GM19025 (cell line): ENCODE measurements around the gene RASAL3.
"Not testable (repeated sequence)": the region's sequence is repeated elsewhere in the genome, so short reads cannot be mapped to it uniquely, and the experiment has no call there.

ENCODE experiments used
- ATAC-seq: cut with Tn5 transposase; IDR thresholded peaks from one replicate; pipeline ENCODE4 v1.9.1; 2021; ENCODE audit warnings: mild to moderate bottlenecking, low read depth, moderate library complexity; ENCODE audit not compliant: unreplicated experiment

Gene RASAL3

DNA sequence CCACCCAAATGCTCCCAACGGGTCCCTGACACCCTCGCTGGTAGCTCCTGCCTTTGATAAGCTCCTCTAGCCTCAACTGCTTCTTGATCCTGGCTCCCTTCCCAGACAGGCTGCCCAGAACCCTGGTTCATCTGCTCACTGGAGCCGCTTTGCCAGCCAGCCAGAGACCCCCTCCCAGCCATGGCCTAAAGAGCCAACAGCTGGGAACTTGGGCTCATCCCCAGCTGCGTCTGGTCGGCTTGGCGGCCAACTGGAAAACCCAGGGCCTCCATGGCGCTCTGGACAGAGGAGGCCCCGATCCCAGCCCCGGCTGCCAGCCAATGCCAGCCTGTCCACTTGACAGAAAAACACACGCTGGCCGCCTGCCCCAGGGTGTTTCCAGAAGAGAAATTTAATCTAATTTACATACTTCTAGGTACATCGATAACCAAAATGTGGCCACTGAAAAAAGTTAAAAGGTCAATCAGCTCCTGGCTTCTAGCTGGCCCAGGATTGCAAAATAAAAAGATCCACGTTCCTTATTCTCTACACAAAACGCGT, 42.6 kb downstream of the RASAL3 start:
- ATAC-seq, result no peak

DNA sequence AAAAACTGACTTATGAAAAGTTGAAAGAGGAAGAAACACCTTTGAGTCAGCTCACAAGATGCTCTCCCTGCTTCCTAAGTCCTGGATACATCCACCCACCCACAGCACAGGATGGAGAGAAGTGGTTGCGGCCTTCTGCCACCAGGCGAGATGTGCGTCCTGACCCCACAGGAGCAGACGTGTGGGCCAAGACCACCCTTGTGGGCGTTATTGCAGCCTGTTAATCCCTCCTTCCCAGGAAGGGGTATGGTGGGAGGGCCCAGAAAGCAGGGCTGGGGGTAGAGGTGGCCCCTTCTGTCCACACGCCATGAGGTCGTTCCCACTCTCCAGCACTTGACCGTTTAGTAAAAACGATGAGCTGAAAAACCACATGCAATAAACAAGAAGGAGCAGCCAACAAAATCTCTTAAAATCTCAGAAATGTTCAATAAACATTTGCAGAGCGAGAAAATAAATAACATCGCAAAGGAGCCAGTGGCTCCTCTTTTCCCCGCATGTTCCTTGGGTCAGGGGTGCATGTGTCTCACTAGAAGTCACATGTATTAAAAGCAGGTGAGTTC, 43.1 kb downstream of the RASAL3 start:
- ATAC-seq, result no peak

DNA sequence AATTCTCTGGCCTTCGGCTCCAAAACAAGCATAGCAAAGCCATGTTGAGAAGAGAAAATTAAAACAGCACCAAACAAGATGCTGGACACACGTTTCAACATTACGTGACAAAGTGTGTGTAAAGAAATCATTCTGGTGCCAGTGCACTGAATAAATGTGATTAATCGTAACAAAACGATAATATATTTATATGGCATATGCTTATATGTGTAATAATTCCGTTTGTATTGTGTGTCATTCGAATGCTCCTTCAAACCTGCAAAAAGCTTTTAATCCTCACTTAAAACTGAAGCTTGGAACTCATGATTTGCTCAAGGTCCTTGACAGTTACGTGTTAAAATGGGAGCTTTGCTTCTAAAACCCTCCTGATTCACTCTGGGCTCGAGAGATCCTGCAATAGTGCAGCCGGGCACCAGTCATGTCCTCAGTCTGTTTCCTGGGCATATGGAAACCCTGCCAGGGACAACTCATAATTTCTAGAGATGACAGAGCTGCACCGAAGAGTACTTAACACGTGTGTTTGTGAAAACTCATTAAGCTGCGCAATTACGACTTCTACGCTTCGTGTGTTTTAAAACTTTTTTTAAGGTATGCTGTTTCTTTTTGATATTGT, 44.8 kb downstream of the RASAL3 start:
- ATAC-seq, result no peak

DNA sequence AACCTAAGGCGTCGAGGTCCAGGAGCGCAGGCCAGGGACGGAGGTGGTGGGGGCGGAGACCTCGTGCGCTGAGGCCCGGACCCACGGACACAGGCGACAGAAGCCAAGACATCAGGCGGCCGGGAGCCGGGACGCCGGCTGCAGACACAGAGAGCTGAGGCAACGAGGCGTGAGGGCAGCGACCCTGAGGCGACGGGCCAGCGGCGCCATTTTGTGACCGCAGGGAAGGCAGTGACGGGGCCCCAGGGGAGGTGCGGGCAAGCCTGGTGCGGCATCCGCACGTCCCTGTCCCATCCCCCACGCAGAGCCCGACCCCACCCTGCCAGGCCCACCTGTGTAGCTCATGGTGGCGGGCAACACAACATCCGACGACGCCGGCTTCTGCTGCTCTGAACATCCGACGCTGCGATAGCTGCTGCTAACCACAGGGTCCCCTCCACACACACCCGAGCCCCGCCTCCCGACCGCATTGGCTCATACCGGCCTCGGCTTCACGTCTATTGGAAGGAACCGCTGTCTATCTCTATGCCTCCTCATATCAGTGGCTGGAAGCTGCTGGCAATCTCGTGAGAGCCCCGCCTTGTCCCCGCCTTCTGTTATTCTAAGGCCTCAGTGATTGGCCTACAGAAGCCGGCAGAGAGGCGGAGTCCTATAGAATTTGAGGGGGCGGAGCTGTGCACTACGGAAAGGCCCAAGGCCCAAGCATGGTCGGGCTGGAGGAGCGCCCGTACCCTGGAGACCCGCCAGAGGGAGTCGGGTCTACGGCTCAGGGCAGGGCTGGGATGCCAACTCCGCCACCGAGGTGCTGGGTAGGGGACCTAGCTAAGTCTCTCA, 45.5 kb downstream of the RASAL3 start, which contains the start of gene AKAP8L:
Gene AKAP8L, minus strand, starts transcription at position 410 of the 834 bp plus-strand sequence. Its CDS starts 65 bp downstream, at position 345.
- ATAC-seq, result peak; percentile 95

DNA sequence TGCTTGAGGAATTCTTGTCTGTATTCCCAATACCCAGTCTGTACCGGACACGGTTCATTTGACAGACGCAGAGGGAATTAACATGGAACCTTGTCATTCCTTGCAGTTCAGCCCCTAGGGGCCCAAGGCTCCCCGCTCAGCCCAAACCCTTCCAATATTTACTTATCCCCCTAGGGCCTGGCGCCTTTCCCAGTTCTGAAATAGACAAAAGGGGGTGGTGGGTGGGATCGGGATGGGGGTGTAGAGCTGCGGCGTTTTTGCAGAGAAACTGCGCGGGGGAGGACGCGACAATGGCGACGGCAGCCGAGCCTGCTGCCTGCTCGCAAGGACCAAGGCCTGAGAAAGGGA, 46.1 kb downstream of the RASAL3 start:
- no peak for ATAC-seq

DNA sequence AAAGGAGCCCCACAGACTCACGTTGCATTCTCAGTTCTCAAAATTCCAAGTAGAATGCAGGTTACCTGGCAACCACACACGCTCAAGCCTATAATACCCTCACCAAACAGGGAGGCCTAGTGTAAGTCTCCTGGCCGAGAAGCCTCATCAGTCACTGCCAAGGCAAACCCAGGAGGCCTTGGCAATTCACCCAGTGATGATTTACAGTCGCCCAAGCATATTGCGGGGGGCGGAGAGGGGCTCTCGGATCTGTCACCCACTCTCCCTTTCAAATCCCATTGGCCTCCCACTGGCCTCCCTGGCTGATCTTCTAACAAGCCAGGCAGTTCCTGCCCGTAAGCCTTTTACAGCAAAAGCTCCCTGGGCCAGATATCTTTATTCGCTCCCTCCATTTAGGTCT, 46.6 kb downstream of the RASAL3 start:
- no peak for ATAC-seq

DNA sequence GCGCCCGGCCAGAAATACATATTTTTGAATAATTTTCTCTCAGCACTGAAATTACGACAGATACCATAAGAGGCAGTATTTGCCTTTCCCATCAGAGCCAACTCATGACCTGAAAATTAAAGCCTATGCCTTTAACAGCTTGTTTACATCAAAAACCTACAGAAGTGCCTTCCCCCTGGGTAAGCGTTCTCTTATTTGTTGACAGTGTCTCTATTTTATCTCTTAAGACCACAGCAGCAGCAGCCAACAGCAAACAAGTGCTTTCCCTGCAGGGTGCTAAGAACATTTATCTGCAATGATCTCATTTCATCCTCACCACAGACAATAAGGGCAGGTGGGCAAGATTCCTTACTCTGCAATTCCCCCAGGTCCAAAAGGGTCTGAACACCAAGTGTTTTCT, 51.5 kb downstream of the RASAL3 start:
- ATAC-seq, result no peak

DNA sequence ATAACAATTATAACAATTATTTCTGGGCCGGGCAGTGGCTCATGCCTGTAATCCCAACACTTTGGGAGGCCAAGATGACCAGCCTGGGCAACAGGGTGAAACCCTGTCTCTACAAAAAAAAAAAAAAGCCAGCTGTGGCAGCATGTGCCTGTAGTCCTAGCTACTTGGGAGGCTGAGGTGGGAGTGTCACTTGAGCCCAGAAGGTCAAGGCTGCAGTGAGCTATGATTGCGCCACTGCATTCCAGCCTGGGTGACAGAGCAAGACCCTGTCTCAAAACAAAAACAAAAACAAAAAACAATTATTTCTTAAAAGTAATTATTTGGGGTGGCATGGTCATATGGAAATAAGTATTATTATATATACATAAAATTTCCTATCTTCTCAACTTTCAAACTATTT, 53.0 kb downstream of the RASAL3 start:
- ATAC-seq, result not testable (repeated sequence)

DNA sequence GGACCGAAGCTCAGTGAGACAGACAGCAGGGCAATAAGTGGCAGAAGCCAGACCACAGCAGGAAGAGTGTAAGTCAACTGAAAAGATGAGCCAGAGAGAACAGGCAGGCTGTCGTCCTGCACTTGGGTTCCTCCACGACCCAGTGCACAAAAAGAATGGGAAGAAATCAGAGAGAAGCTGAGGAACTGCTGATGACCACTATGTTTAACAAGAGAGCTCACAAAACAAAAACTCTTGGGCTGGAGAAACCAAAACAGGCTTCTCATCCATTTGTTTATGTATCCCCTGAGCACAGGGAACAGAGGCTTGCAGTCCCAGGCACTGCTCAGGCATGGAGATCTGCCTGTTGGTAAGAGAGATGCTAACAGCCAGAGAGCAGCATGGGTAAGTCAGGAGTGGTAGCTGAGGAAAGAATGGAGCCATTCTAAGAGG, 59.5 kb downstream of the RASAL3 start:
- no peak for ATAC-seq

DNA sequence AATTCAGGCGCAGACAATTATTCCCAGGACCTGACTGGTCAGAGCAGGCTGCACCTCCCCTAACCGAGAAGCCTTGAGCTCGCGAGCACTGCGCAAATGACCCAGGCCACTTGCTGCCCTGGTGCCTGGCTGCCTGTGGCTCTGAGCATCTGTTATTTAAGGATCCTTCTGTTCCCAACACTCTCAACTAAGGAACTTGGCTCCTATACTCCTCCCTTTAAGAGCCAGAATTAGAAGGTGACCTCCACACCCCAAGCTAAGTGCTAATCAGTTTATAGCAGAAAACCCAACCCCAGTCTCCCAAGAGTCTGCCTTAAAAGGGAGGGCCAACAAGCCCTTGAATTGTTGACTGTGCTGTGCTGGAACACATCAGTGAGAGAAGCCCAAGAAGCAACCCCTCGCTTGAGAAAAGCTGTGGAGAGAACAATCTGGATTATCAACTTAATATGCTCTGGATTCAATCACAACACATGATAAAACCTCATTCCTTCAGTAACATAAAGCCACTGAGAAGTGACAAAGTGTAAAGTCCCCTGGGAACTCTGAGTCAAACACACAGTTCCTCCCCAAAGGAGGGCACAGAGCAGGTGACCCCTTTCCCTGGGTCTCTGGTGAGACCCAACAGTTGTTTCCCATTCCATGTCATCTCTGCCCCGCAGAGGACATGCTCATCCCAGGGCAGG, 60.1 kb downstream of the RASAL3 start:
- ATAC-seq, result no peak

DNA sequence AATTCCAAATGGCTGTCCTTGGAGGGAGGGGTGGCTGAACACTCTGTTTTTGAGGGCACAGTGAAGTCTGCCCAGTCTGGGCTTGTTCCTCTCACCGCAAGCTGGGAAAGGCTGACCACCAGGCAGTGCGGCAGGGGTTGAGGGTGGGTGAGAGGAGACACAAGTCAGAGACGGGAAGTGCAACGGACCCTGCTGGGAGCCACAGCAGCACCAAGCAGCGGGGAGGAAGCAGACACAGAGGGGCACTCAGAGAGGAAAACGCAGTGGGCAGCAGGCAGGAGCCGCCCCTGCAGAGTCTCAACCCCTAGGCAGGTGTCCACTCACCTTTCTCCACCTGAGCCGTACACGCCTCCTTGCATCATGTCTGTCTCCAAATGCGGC, 61.2 kb downstream of the RASAL3 start:
- no peak for ATAC-seq

DNA sequence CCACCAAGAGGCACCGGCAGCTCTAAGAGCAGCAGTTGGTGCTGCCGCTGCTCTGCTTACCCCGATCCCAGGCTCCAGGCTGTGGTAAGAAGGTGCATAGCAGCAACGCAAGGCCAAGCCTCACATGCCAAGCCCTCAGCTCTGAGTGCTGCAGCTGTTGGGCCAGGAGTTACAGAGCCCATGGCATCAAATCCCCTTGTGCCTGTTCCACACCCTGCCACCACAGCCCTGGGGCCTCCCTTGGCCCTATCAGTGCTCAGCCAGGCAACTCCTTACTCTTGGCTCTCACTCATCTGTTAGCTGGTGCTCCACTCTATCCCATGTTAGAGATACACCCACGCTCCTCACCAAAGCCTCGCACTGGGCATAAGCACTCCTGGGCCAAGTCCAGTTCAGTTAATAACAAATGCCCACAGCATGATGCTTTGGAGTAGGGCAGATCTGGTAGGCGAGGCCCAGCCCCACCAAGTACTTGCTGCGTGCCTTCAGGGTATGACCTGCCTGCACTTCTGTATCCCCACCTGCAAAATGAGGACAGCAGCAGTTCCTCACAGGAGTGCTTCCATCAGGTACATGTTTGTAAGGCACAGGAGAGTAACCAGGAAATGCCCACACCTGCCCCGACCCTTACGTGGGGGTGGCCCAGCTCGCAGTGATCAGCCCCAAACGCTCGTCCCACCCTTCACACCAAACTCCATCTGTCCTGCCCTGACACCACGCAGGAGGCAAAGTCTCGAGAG, 61.8 kb downstream of the RASAL3 start:
- ATAC-seq, result no peak
